ENCODE data around the gene POLRMT.
A peak's percentile ranks its signal among the peaks of the same experiment; 100 is the strongest.

Gene POLRMT

GRCh38 chr19:584240-585001 is 48.9 kb downstream of the POLRMT start:
- Histone ChIP-seq H3K27ac (no peak overlapping the region), H3K4me2 (ENCODE audit: low read length) (no peak overlapping the region), H3K27me3 (ENCODE audit: control insufficient read depth, insufficient read depth, low read length) (peaks cover 3% of the 10 kb centered on the region), H2AFZ (no peak overlapping the region), H3K36me3 (ENCODE audit: control insufficient read depth, insufficient read depth, low read length) (no peaks in the 10 kb centered on the region), H3K9ac (no peak overlapping the region), H3K79me2 (no peaks in the 10 kb centered on the region), H3K4me3 (ENCODE audit: low read depth, low read length) (no peak overlapping the region), H3K9me3 (ENCODE audit: control insufficient read depth, low read length) (no peaks in the 10 kb centered on the region), H3K4me1 (peaks cover 6% of the 10 kb centered on the region)
- TF ChIP-seq CTCF (IDR thresholded peaks at IDR 0.05) = peak; percentile 85

GRCh38 chr19:583968-584239 is 49.4 kb downstream of the POLRMT start:
- no peaks in the 10 kb centered on the region for H3K9me3 ChIP-seq (ENCODE audit: control insufficient read depth, low read length)
- peaks cover 2% of the 10 kb centered on the region for H3K4me1 ChIP-seq
- peaks cover 3% of the 10 kb centered on the region for H3K27me3 ChIP-seq (ENCODE audit: control insufficient read depth, insufficient read depth, low read length)
- no peaks in the 10 kb centered on the region for H3K79me2 ChIP-seq
- H3K4me3 ChIP-seq (ENCODE audit: low read depth, low read length) = no peak overlapping the region
- no peaks in the 10 kb centered on the region for H3K36me3 ChIP-seq (ENCODE audit: control insufficient read depth, insufficient read depth, low read length)
- H3K9ac ChIP-seq = no peak overlapping the region
- H3K27ac ChIP-seq = no peak overlapping the region
- TF ChIP-seq CTCF (IDR thresholded peaks at IDR 0.05) = no peak
- no peak overlapping the region for H3K4me2 ChIP-seq (ENCODE audit: low read length)
- no peak overlapping the region for H2AFZ ChIP-seq

- TF ChIP-seq CTCF (IDR thresholded peaks at IDR 0.05) = no peak
Measured at GRCh38 chr19:583198-583967, 50.0 kb downstream of the POLRMT start.

DNA sequence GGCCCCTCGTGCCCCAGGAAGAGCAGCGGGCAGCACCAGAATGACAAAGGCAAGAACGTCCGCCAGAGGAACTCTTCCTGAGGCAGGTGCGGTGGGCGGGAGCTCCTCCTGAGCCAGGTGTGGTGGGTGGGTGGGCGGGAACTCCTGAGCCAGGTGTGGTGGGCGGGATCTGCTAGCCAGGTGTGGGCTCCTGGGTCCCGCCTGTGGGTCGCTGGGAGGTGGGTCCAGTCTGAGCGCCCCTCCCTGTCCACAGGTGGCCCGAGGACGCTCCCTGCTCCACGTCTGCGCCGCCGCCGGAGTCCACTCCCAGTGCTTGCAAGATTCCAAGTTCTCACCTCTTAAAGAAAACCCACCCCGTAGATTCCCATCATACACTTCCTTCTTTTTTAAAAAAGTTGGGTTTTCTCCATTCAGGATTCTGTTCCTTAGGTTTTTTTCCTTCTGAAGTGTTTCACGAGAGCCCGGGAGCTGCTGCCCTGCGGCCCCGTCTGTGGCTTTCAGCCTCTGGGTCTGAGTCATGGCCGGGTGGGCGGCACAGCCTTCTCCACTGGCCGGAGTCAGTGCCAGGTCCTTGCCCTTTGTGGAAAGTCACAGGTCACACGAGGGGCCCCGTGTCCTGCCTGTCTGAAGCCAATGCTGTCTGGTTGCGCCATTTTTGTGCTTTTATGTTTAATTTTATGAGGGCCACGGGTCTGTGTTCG is 50.7 kb downstream of the POLRMT start:
- Histone ChIP-seq H3K79me2 (peaks cover 1% of the 10 kb centered on the region), H3K27me3 (ENCODE audit: control insufficient read depth, insufficient read depth, low read length) (no peaks in the 10 kb centered on the region), H3K4me1 (no peaks in the 10 kb centered on the region), H3K4me2 (ENCODE audit: low read length) (no peak overlapping the region), H3K4me3 (ENCODE audit: low read depth, low read length) (no peak overlapping the region), H3K36me3 (ENCODE audit: control insufficient read depth, insufficient read depth, low read length) (no peaks in the 10 kb centered on the region), H2AFZ (no peak overlapping the region), H3K27ac (no peak overlapping the region), H3K9me3 (ENCODE audit: control insufficient read depth, low read length) (no peaks in the 10 kb centered on the region), H3K9ac (no peak overlapping the region)
- no peak for TF ChIP-seq CTCF (IDR thresholded peaks at IDR 0.05)

More at GRCh38 chr19:583198-583967, 50.0 kb downstream of the POLRMT start:
- no peak overlapping the region for H3K4me2 ChIP-seq (ENCODE audit: low read length)
- H3K9ac ChIP-seq = no peak overlapping the region
- no peaks in the 10 kb centered on the region for H3K79me2 ChIP-seq
- no peaks in the 10 kb centered on the region for H3K9me3 ChIP-seq (ENCODE audit: control insufficient read depth, low read length)
- peaks cover 2% of the 10 kb centered on the region for H3K27me3 ChIP-seq (ENCODE audit: control insufficient read depth, insufficient read depth, low read length)
- no peaks in the 10 kb centered on the region for H3K36me3 ChIP-seq (ENCODE audit: control insufficient read depth, insufficient read depth, low read length)
- H3K4me1 ChIP-seq = no peaks in the 10 kb centered on the region
- H3K4me3 ChIP-seq (ENCODE audit: low read depth, low read length) = no peak overlapping the region
- no peak overlapping the region for H2AFZ ChIP-seq
- H3K27ac ChIP-seq = no peak overlapping the region
